ENCODE data around the gene SETDB2.

The SETDB2 gene

DNA sequence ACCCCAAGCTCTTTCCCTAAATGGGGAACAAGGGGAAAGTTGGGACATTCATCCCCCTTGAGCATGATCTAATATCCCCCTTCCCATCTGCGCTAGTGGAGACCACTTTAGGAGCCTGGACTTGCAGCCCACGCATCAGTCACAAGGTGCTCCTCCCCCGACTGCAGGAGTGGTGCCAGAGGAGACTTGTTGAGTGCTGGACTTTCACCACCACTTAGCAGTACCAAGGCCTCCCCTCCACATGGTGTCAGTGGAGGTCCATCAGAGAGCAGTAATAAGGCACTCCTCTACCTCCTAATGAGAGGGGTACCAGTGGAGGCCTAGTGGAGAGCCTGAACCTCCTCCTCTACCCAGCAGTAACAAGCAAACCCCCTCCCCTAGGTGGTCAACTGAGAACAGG lies 22.7 kb upstream of the SETDB2 start:
- no peak for DNase-seq (ENCODE audit: low read depth, low spot score)
- H3K4me3 ChIP-seq (ENCODE audit: low read length) = no peak overlapping the region

DNA sequence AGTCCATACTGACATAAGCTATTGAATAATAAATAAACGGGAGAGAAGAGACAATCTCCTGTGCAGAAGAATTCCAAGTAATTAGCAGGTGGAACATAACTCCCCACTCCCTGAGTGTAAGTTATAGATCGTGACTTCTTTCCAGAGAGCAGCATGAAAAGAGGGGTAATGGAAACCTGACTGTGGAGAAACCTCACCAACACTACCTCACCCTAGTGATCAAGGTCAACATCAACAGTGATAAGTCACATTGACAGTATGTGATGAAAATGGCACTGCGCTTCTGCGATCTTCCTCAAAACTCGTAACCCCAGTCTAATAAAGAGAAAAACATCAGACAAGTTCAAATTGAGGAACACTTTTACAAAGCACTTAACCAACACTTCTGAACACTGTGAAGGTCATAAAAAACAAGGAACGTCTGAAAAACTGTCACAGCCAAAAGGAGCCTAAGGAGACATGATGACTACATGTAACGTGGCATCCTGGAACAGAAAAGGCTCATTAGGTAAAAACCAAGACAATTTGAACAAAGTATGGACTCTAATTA lies 20.0 kb upstream of the SETDB2 start:
- no peak overlapping the region for H3K4me3 ChIP-seq (ENCODE audit: low read length)
- no peak for DNase-seq (ENCODE audit: low read depth, low spot score)

DNA sequence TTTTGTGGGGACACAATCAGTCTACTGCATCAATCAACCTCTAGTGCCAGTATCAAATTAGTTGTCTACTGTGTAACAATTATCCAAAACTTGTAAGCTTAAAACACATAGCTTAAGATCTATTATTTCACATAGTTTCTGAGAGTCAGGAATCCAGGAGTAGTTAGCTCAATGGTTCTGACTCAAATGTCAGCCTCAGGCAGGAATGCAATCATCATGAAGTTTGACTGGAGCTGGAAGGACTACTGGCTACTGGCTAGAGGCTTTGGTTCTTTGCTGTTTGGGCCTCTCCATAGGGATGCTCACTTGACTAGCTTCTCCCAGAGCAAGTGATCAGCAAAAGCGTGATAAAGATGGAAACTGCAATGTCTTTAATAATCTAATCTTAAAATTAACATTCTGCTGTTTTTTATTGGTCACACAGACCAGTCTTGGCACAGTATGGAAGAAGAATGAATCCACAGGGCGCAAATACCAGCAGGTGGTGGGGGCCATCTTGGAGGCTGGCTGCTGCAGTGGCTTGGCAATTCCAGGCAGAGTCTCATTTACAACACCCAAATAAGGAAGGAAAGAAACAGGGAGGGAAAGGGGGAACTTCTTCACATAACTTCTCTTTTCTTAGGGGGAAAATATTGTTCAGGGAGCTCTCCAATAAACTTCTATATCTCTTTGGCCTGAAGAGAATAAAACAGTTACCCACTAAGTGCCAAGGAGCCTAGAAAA lies 15.9 kb upstream of the SETDB2 start:
- H3K4me3 ChIP-seq (ENCODE audit: low read length) = no peak overlapping the region
- DNase-seq (ENCODE audit: low read depth, low spot score) = no peak

DNA sequence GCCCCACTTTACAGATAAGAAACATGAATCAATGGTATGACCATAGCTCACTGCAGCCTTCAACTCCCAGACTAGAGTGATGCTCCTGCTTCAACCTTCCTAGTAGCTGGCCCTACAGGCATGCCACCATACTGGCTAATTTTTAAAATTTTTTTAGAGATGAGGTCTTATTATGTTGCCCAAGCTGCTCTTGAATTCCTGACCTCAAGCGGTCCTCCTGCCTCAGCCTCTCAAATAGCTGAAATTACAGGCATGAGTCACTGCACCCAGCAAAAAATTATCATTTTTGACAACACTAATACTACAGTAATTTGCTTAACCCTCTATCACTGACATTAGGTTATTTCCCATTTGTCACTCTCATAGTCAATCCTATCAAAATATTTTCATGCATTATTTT lies 15.0 kb upstream of the SETDB2 start:
- H3K4me3 ChIP-seq (ENCODE audit: low read length) = no peak overlapping the region
- no peak for DNase-seq (ENCODE audit: low read depth, low spot score)

DNA sequence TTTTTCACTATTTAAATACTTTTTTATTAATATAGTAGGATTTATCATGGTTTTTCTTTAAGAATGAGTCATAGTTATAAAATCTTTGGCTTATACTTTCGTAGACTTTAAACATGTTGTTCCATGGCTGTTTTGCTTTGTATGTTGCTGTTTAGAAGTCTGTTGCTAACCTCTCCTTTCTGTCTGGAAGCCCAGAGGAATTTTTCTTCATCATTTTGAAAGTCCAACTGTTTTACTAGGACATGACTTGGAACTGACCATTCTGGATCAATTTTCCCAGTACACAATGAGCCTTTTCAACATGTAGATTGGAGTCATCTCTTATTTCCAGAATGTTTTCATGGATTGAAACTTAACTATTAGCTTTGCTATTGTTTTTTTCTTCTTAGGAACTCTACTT lies 8.1 kb upstream of the SETDB2 start:
- no peak for DNase-seq (ENCODE audit: low read depth, low spot score)
- no peak overlapping the region for H3K4me3 ChIP-seq (ENCODE audit: low read length)

DNA sequence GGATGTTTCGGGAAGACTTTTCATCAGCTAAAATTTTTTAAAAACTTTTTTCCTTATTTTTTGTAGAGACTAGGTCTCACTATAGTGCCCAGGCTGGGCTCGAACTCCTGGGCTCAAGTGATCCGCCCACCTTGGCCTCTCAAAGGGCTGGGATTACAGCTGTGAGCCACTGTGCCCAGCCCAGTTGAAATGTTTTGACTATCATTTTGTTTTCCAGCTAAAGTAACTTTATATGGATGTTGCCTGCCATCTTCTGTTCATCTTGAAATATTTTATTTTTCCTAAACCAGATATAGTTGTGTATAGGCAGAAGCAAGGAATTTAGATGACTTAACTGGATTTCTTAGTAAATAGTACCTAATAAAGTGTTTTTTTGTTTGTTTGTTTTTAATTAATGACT lies 7.2 kb upstream of the SETDB2 start:
- no peak overlapping the region for H3K4me3 ChIP-seq (ENCODE audit: low read length)
- no peak for DNase-seq (ENCODE audit: low read depth, low spot score)

DNA sequence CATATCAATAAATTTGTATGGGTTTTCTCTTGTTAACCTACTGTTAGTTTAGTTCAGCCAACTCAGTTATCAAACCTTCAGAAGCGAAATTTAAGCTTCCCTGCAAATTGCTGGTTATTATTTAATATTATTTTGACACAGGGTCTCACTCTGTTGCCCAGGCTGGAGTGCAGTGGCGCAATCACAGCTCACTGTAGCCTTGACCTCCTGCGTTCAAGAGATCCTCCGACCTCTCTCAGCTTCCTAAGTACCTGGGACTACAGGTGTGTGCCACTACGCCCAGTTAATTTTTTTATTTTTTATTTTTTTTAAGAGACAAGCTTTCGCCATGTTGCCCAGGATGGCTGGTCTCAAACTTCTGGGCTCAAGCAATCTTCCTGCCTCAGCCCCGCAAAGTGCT lies 6.4 kb upstream of the SETDB2 start:
- no peak overlapping the region for H3K4me3 ChIP-seq (ENCODE audit: low read length)
- no peak for DNase-seq (ENCODE audit: low read depth, low spot score)

DNA sequence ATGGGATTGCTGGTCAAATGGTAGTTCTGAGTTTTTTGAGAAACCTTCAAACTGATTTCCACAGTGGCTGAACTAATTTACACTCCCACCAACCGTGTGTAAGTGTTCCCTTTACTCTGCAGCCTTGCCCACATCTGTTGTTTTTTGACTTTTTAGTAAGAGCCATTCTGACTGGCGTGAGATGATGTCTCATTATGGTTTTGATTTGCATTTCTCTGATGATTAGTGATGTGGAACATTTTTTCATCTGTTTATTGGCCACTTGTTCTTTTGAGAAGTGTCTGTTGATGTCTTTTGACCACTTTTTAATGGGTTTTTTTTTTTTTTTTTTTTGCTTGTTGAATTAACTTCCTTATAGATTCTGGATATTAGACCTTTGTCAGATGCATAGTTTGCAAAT lies 4.5 kb upstream of the SETDB2 start:
- no peak overlapping the region for H3K4me3 ChIP-seq (ENCODE audit: low read length)
- no peak for DNase-seq (ENCODE audit: low read depth, low spot score)

DNA sequence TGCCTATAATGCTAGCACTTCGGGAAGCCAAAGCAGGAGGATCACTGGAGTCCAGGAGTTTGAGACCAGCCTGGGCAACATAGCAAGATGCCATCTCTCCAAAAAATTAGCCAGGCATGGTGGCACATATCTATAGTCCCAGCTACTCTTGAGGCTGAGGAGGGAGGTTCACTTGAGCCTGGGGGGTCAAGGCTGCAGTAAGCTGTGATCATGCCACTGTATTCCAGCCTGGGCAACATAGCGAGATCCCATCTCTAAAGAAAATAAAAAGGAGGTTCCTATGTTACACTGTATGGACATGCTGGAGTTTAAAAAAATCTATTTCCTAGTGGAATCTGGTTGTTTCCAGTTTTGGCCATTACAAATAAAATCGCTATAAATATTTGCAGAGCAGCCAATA lies 2.8 kb upstream of the SETDB2 start:
- DNase-seq (ENCODE audit: low read depth, low spot score) = no peak
- H3K4me3 ChIP-seq (ENCODE audit: low read length) = no peak overlapping the region

DNA sequence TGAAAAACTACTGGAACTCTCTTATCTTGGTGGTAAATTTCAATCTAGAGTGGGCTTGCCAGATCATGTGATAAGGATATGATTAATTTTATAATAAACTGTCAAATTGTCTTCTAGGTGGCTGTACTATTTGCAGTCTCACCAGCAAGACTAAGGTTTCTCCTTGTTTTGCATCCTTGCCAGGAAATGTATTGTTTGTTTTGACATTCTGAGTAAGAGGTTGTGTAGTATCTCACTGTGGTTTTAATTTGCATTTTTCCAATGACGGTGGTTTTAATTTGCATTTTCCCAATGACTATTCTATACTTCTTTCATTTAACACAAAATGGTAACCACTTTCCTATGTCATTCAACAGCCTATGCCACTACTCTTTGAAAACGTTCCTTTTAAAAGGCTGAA lies 2.2 kb upstream of the SETDB2 start:
- no peak overlapping the region for H3K4me3 ChIP-seq (ENCODE audit: low read length)
- DNase-seq (ENCODE audit: low read depth, low spot score) = no peak

DNA sequence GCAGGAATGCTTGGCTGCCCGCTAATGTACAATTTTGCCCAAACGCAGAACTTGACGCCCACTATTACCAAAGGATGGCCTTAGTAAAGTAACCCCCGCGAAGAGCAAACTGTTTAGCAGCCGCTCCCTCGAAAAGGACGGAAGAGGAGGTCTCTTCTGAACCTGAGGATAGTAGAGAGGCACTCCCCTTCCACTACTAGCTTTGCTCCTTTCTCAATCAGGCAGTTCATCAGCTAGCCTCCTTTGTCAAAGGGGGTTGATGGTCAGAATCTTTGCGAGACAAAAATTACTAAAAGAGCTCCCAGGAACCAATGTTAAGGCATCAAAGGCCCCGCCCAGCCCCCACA lies 744 bp upstream of the SETDB2 start:
- DNase-seq (ENCODE audit: low read depth, low spot score) = no peak
- peak overlapping the region; percentile 83 for H3K4me3 ChIP-seq (ENCODE audit: low read length)

DNA sequence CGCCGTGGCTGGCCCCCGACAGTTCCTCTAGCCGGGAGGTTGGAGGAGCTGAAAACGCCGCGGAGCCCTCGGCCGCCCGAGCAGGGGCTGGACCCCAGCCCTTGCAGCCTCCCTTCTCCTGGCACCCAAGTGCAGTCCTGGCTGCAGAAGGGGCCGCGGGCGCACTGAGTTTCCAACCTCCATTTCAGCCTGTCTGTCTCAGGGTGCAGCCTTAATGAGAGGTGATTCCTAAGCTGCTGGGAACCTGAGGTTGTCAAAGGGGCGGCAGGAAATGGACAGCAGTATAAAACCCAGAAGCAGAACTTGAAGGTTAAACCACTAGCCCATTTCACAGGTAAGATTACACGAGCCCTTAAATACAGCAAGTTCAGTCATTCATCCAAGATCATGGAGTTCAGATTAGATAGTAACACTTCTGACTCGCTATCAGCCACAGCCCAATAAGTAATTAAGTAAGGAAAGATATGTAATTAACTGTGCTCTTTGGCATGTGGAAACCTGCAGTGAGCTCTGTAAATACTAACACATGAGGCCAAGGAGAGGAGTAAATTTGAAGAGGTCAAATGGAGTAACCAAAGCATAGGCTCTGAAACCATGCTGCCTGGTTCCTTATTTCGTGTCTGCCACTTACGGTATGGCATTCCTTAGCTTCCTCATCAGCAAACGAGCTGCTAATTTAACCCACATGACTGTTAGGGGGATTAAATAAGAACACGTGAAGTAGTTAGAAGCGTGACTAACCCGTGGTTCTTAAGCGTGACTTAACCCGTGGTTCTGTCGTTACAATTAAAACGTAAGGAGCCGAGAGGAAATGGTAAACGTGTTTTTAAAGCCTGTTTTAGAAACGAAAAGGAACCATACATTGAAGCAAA lies 686 bp downstream of the SETDB2 start:
- peak overlapping the region; percentile 83 for H3K4me3 ChIP-seq (ENCODE audit: low read length)
- DNase-seq (ENCODE audit: low read depth, low spot score) = peak; percentile 58

DNA sequence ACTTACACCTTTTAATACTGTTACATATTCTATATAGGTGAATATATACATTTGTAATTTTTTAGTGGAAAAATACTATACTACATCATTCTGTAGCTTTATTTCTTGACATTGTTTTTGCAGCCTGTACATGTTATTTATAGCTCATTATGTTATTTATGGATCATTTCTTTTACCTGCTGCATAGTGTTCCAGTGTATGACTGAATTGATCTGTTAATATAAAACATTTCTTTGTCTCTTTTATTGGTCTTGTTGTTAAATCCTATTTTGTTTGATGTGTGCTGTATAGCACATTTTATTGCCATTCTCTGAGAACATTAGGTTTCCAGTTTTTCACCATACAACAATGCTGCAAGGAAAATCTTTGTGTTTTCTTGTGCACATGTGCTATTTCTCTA lies 2.4 kb downstream of the SETDB2 start:
- DNase-seq (ENCODE audit: low read depth, low spot score) = no peak
- H3K4me3 ChIP-seq (ENCODE audit: low read length) = no peak overlapping the region

DNA sequence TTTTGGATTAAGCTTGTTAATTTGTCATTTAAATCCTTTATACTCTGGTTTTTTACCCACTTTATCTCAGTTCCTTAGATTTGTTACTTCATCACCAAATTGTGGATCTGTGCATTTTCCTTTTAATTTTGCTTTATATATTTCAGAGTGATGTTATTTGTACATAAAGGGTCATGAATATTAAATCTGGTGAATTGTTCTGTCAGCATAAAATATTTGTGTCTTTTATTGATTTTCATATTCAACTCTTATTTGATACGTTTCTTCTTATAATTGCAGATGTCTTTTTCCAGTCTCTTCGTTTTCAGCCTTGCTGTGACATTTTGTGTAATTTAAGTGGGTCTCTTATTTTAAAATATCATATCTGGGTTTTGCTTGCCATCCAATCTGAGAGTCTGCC lies 4.7 kb downstream of the SETDB2 start:
- no peak overlapping the region for H3K4me3 ChIP-seq (ENCODE audit: low read length)
- no peak for DNase-seq (ENCODE audit: low read depth, low spot score)

DNA sequence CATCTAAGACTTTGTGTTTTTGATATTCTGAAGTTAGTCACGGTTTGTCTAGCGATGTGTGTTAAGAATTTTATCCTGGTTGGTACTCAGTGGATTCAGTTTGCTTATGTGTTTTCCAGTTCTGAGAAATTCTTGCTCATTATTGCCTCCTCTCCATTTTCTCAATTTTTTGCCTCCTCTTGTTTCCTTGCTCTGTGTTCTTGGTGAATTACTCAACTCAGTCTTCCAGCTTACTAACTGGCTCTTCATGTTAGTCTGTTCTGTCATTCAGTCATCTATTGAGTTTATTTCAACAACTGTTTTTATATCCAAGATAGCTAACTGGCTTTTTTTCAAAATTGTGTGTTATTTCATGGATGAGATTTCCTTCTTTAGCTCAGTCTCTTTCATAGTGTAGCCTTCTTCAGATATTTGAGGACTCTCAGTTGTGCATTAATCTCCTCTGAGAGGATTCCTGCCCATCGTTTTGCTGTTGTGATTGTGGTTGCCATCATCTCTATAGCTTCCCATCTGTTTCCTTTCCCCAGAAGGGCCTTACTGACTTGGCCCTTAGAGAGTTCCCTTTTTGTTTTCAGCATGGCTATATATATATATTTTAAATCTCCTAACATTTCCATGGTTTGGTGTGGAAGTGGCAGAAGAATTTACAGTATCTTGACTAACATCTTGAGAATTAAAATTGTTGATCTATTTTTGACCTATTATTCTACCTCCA lies 6.2 kb downstream of the SETDB2 start:
- no peak overlapping the region for H3K4me3 ChIP-seq (ENCODE audit: low read length)
- DNase-seq (ENCODE audit: low read depth, low spot score) = no peak

DNA sequence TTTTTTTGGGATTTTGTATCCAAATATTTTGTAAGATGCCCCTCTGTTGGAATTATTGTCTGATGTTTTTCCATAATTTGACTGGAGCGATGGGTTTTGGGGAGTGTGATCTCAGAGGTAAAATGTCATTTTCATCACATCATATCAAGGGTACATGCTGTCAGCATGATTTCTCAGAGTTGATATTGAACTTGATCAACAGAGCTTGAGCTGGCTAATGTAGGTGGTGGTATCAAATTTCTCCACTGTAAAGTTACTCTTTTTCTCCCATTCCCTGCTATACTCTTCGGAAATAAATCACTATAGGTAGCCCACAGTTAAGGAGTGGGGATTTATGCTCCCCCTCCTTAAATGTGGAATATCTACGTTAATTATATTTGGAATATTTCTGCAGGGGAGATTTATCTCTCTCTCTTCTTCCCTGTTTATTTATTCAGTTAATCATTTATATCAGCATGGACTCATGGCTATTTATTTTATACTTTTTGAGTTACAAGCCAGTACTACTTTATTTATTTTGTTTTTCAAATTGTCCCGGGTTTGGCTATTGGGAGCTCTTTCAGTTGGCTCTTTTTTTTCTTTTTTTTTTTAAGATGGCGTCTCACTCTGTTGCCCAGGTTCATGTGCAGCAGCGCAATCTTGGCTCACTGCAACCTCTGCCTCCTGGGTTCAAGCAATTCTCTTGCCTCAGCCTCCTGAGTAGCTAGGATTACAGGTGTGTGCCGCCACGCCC lies 8.8 kb downstream of the SETDB2 start:
- H3K4me3 ChIP-seq (ENCODE audit: low read length) = no peak overlapping the region
- DNase-seq (ENCODE audit: low read depth, low spot score) = no peak

DNA sequence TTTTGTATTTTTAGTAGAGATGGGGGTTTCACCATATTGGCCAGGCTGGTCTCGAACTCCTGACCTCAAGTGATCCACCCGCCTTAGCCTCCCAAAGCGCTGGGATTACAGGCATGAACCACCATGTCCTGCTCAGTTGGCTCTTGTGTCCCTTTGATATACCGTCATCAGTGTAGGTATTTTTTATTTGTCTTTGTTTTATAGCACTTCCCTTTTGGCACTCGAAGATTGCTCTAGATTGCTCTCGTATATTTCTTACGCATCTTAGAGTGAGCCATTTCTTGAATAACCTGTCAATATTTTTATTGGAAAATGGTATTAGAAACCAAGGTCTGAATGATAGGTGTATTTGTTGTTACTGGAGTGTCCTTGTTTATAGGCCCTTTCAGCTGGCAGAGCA lies 9.4 kb downstream of the SETDB2 start:
- no peak for DNase-seq (ENCODE audit: low read depth, low spot score)
- H3K4me3 ChIP-seq (ENCODE audit: low read length) = no peak overlapping the region

DNA sequence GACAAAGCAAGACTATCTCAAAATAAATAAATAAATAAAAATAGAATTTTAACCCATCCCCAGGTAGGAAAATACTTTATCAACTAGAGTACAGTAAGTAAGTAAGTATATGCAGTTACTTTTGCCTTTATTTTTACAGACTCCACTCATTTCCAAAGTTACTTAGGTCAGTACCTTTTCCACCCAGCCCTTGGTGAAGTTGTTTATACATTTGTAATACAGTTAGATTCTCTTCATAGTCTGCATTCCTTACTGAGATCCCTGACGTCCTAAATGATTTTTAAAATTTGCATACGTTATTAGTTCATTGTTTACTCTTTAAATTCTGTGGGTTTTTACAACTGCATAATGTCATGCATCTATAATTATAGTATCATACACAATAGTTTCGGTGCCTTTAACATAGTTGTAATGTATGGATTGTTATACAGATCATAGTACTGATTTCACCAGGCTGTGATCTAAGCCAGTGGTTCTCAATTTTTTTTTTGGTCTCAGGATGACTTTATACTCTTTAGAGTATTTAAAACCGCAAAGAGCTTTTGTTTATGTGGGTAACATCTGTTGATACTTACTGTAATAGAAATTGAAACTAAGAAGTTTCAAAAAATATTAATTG lies 10.4 kb downstream of the SETDB2 start:
- H3K4me3 ChIP-seq (ENCODE audit: low read length) = no peak overlapping the region
- peak; percentile 15 for DNase-seq (ENCODE audit: low read depth, low spot score)

DNA sequence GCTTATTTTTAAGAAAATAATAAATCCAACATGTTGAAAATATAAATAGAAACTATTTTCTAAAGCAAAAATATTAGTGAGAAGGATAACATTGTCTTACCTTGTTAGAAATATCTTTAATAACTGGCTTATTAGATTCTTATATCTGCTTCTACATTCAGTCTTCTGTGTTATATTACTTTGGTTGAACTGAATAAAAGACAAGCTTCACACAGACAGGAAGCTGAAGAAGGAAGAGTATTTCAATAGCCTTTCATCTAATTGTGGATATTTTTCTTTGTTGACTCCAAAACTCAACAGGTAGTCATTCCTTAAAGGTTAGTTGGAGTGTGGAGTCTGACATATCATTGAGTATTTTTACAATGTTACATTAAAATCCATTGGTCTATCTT lies 10.9 kb downstream of the SETDB2 start:
- no peak for DNase-seq (ENCODE audit: low read depth, low spot score)
- H3K4me3 ChIP-seq (ENCODE audit: low read length) = no peak overlapping the region
